Neural cell (in vitro differentiated cells): ENCODE measurements around the gene TOR3A. TPM values are rescaled to one million over a fixed set of nuclear protein-coding genes. Genes with fewer than 3 reads are reported as not detected.

Source experiments
- H2AFZ ChIP-seq: fragments of 200-600, 300-800 bp; sonication (generic), shearing (Covaris generic); 2 replicates; pipeline ENCODE4 v1.6.0; 2014; ENCODE audit warnings: low read depth, mild to moderate bottlenecking, antibody characterized with exemption, low read length, moderate library complexity
- H3F3A ChIP-seq: fragments of 200-600 bp; shearing (Covaris generic); 2 replicates; pipeline ENCODE4 v1.6.1; 2016; ENCODE audit warnings: mild to moderate bottlenecking, moderate library complexity, mixed read lengths, antibody characterized with exemption, low read length; ENCODE audit not compliant: insufficient read depth, poor library complexity, severe bottlenecking
- H3K27ac ChIP-seq: fragments of 200-600, 300-800 bp; sonication (generic), shearing (Covaris generic); 2 replicates; pipeline ENCODE4 v1.5.1; 2014; ENCODE audit warnings: mild to moderate bottlenecking, low read length, moderate library complexity
- H3K27me3 ChIP-seq: fragments of 300-800, 200-600 bp; sonication (generic), shearing (Covaris generic); 2 replicates; pipeline ENCODE4 v1.6.0; 2014; ENCODE audit warnings: mild to moderate bottlenecking, low read depth, low read length, moderate library complexity; ENCODE audit not compliant: insufficient read depth
- H3K36me3 ChIP-seq: fragments of 300-800, 200-600 bp; sonication (generic), shearing (Covaris generic); 2 replicates; pipeline ENCODE4 v1.5.1; 2014; ENCODE audit warnings: mild to moderate bottlenecking, antibody characterized with exemption, low read length, moderate library complexity; ENCODE audit not compliant: insufficient read depth
- H3K4me2 ChIP-seq: fragments of 300-800, 200-600 bp; sonication (generic), shearing (Covaris generic); 2 replicates; pipeline ENCODE4 v1.6.0; 2014; ENCODE audit warnings: mild to moderate bottlenecking, low read length
- H3K4me3 ChIP-seq: fragments of 300-800, 200-600 bp; sonication (generic), shearing (Covaris generic); 2 replicates; pipeline ENCODE4 v1.5.1; 2014; ENCODE audit warnings: mild to moderate bottlenecking, low read length, moderate library complexity
- H3K79me2 ChIP-seq: fragments of 200-600 bp; shearing (Covaris generic); replicated peaks from 2 replicates; pipeline ENCODE4 v1.6.0; 2014; ENCODE audit warnings: mild to moderate bottlenecking, low read length, moderate library complexity; ENCODE audit not compliant: insufficient read depth
- H3K9ac ChIP-seq: fragments of 300-800, 200-600 bp; sonication (generic), shearing (Covaris generic); 2 replicates; pipeline ENCODE4 v1.6.1; 2016; ENCODE audit warnings: mild to moderate bottlenecking, low read length, mixed read lengths
- H3K9me2 ChIP-seq: fragments of 200-600 bp; shearing (Covaris generic); 2 replicates; pipeline ENCODE4 v1.6.1; 2016; ENCODE audit warnings: mild to moderate bottlenecking, low read length, mixed read lengths; ENCODE audit not compliant: insufficient read depth
- H3K9me3 ChIP-seq: fragments of 200-600, 300-800 bp; sonication (generic), shearing (Covaris generic); 2 replicates; pipeline ENCODE4 v1.6.1; 2016; ENCODE audit warnings: mild to moderate bottlenecking, mixed run types, low read length, moderate library complexity, mixed read lengths
- H4K20me1 ChIP-seq: fragments of 200-600 bp; shearing (Covaris generic); 2 replicates; pipeline ENCODE4 v1.6.1; 2016; ENCODE audit warnings: mild to moderate bottlenecking, mixed run types; ENCODE audit not compliant: insufficient read depth
- CTCF ChIP-seq: fragments of 450-650 bp; IDR thresholded peaks from 2 replicates; pipeline ENCODE4 v1.5.1; 2014; ENCODE audit warnings: antibody characterized with exemption, mild to moderate bottlenecking, moderate library complexity; ENCODE audit not compliant: poor library complexity, severe bottlenecking
- EP300 ChIP-seq: fragments of 450-650 bp; conservative IDR thresholded peaks from 2 replicates; pipeline ENCODE4 v1.6.1; 2014; ENCODE audit warnings: antibody characterized with exemption, mild to moderate bottlenecking, moderate library complexity; ENCODE audit not compliant: poor library complexity, severe bottlenecking
- EZH2 ChIP-seq: fragments of 200-600, 300-800 bp; shearing (Covaris generic), sonication (generic); IDR thresholded peaks from 2 replicates; pipeline ENCODE4 v1.6.1; 2014; ENCODE audit warnings: antibody characterized with exemption, low read length, borderline replicate concordance, mild to moderate bottlenecking; ENCODE audit not compliant: insufficient read depth, poor library complexity, severe bottlenecking
- MXI1 ChIP-seq: fragments of 450-650 bp; conservative IDR thresholded peaks from 2 replicates; pipeline ENCODE4 v1.6.1; 2014; ENCODE audit warnings: antibody characterized with exemption, mild to moderate bottlenecking; ENCODE audit not compliant: poor library complexity, severe bottlenecking
- POLR2AphosphoS5 ChIP-seq: IDR thresholded peaks from 2 replicates; pipeline ENCODE4 v1.6.1; 2012
- RAD21 ChIP-seq: fragments of 450-650 bp; conservative IDR thresholded peaks from 2 replicates; pipeline ENCODE4 v1.6.1; 2014; ENCODE audit warnings: antibody characterized with exemption, mild to moderate bottlenecking, moderate library complexity
- REST ChIP-seq: IDR thresholded peaks from 2 replicates; pipeline ENCODE4 v1.6.1; 2012; ENCODE audit warnings: borderline replicate concordance
- SMC3 ChIP-seq: fragments of 450-650 bp; conservative IDR thresholded peaks from 2 replicates; pipeline ENCODE4 v1.6.1; 2014; ENCODE audit warnings: antibody characterized with exemption, mild to moderate bottlenecking, moderate library complexity; ENCODE audit not compliant: poor library complexity
- TAF1 ChIP-seq: IDR thresholded peaks from 2 replicates; pipeline ENCODE4 v1.6.1; 2012; ENCODE audit warnings: low read depth
- polyA plus RNA-seq: library from polyadenylated mRNA; depleted of rRNA; stranded (reverse); fragments of >200 nt; gene quantifications from 2 replicates; pipeline ENCODE4 v1.2.3, GENCODE V29; 2014

Gene TOR3A
- polyA plus RNA-seq, 1 donor from 2014 or later = 13.5 TPM

- H3K36me3 ChIP-seq = no peaks in the 10 kb centered on the region
- no peaks in the 10 kb centered on the region for H3F3A ChIP-seq
- TF ChIP-seq RAD21 (no peak), REST (no peak), CTCF (no peak), MXI1 (no peak), SMC3 (no peak), POLR2AphosphoS5 (no peak)
- no peak overlapping the region for H3K4me2 ChIP-seq
- H2AFZ ChIP-seq = no peak overlapping the region
- no peak overlapping the region for H3K4me3 ChIP-seq
- no peak overlapping the region for H3K9ac ChIP-seq
- H3K9me2 ChIP-seq = no peaks in the 10 kb centered on the region
- H3K27ac ChIP-seq = no peak overlapping the region
- H3K9me3 ChIP-seq = no peaks in the 10 kb centered on the region
- H3K27me3 ChIP-seq = no peaks in the 10 kb centered on the region
- H4K20me1 ChIP-seq = no peaks in the 10 kb centered on the region
- no peaks in the 10 kb centered on the region for H3K79me2 ChIP-seq
These were observed 28.4 kb upstream of the TOR3A start for GRCh38 chr1:179053486-179053885.

- H3K27me3 ChIP-seq = no peaks in the 10 kb centered on the region
- no peaks in the 10 kb centered on the region for H4K20me1 ChIP-seq
- no peak overlapping the region for H2AFZ ChIP-seq
- H3K4me2 ChIP-seq = no peak overlapping the region
- H3K36me3 ChIP-seq = no peaks in the 10 kb centered on the region
- no peaks in the 10 kb centered on the region for H3K79me2 ChIP-seq
- no peak for TF ChIP-seq RAD21
- TF ChIP-seq POLR2AphosphoS5 = no peak
- no peak for TF ChIP-seq EP300
- TF ChIP-seq TAF1 = no peak
- TF ChIP-seq MXI1 = no peak
- no peak for TF ChIP-seq CTCF
- no peak for TF ChIP-seq EZH2
- TF ChIP-seq REST = no peak
- TF ChIP-seq SMC3 = no peak
- no peaks in the 10 kb centered on the region for H3F3A ChIP-seq
- no peaks in the 10 kb centered on the region for H3K9me2 ChIP-seq
- no peak overlapping the region for H3K9ac ChIP-seq
- H3K4me3 ChIP-seq = no peak overlapping the region
- H3K27ac ChIP-seq = no peak overlapping the region
- no peaks in the 10 kb centered on the region for H3K9me3 ChIP-seq
These were observed 25.9 kb upstream of the TOR3A start for GRCh38 chr1:179055937-179056336.
